ENCODE results near the gene CFAP251.

DNA sequence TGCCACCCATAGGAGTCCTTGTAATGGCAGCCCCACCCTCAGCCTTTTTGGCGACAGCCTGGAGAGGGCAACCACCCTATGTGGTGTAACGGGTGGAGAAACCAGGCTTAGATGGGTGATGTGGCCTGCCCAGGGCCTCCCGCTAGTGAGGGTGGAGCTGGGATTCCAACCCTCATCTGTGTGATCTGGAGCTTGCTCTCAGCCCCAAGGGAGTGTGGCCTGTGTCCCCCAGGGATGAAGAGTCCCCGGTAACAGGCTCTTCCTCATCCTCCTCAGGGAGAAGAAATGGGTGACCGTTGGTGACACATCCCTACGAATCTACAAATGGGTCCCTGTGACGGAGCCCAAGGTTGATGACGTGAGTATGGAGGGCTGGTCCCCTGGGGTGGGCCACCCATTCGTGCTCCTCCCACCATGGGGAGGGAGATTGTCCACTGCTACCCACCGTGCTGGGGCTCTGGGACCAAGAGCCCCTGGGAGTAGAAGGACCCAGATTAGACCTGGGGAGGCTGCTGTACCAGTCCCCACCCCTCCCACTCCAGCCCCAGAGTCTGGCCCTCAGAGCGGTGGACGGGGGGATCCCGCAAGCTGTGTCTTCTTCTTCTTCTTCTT is 112.1 kb downstream of the CFAP251 start:
- TF ChIP-seq CTCF (IDR thresholded peaks at IDR 0.05; ENCODE audit: poor library complexity) (no peak), EZH2 (IDR thresholded peaks at IDR 0.05; ENCODE audit: borderline replicate concordance) (no peak), EZH2phosphoT487 (IDR thresholded peaks at IDR 0.05; ENCODE audit: low read depth, severe bottlenecking, unreplicated experiment) (no peak)
